Natural killer cell (primary cell): ENCODE data around the gene PRSS12. TPM values are rescaled to one million over a fixed set of nuclear protein-coding genes. Genes with fewer than 3 reads are reported as not detected.

Experiments used
- ATAC-seq, 3 donors: fragments of 150-1000 bp in 2 of 3; fragments of 200-7000 bp in 1 of 3; cut with Tn5 transposase; 1 replicate in 1 of 3; 2 replicates in 2 of 3; pipeline ENCODE4 v1.10.0; 2021; ENCODE audit warnings: mild to moderate bottlenecking in 2 of 3, moderate library complexity in 2 of 3
- DNase-seq, 2 donors: peaks; one replicate each; pipeline versions ENCODE4 v3.0.0 to v3.0.0-alpha.2; 2013 to 2021; ENCODE audit warnings: mixed read lengths in 1 of 2
- H3K27ac ChIP-seq: one replicate; pipeline ENCODE4 v1.5.1; 2013; ENCODE audit warnings: mild to moderate bottlenecking, low read length
- H3K27me3 ChIP-seq: one replicate; pipeline ENCODE4 v1.6.1; 2013; ENCODE audit warnings: low read length; ENCODE audit not compliant: control insufficient read depth, insufficient read depth
- H3K36me3 ChIP-seq: one replicate; pipeline ENCODE4 v1.6.1; 2013; ENCODE audit warnings: low read length; ENCODE audit not compliant: control insufficient read depth, insufficient read depth
- H3K4me1 ChIP-seq: one replicate; pipeline ENCODE4 v1.6.1; 2013; ENCODE audit warnings: low read length; ENCODE audit not compliant: control insufficient read depth, insufficient read depth
- H3K4me3 ChIP-seq: one replicate; pipeline ENCODE4 v1.5.1; 2013; ENCODE audit warnings: low read length
- H3K9me3 ChIP-seq: one replicate; pipeline ENCODE4 v1.6.1; 2013; ENCODE audit warnings: low read length; ENCODE audit not compliant: control insufficient read depth, insufficient read depth
- H3K27ac Mint-ChIP-seq, 2 donors: one replicate each; pipeline ENCODE4 v1.8.0; 2022; ENCODE audit warnings: mild to moderate bottlenecking in 2 of 2, mixed read lengths in 2 of 2, moderate library complexity in 1 of 2
- H3K27me3 Mint-ChIP-seq, 2 donors: one replicate each; pipeline ENCODE4 v1.8.0; 2022; ENCODE audit warnings: low read depth in 2 of 2, mixed read lengths in 2 of 2
- H3K36me3 Mint-ChIP-seq: one replicate; pipeline ENCODE4 v1.8.0; 2022; ENCODE audit warnings: mixed read lengths
- H3K4me1 Mint-ChIP-seq, 2 donors: one replicate each; pipeline ENCODE4 v1.8.0; 2022; ENCODE audit warnings: mixed read lengths in 2 of 2
- H3K4me3 Mint-ChIP-seq: one replicate; pipeline ENCODE4 v1.8.0; 2022; ENCODE audit warnings: mild to moderate bottlenecking, moderate library complexity, mixed read lengths
- H3K9me3 Mint-ChIP-seq, 2 donors: one replicate each; pipeline ENCODE4 v1.8.0; 2022; ENCODE audit warnings: mixed read lengths in 2 of 2
- WGBS: methylation state at CpG from one replicate; pipeline ENCODE4 v1.1.7; 2013; ENCODE audit warnings: missing lambda C conversion rate; ENCODE audit not compliant: insufficient coverage; 5-methylcytosine and 5-hydroxymethylcytosine counted together
- intact Hi-C: fragments of 100-400 bp; cut with micrococcal nuclease; formaldehyde crosslinking; loops from one replicate; pipeline ENCODE4 v1.14.2; 2022
- total RNA-seq, 4 donors: library from RNA; stranded (reverse); fragments of 120-200 nt in 1 of 4; gene quantifications; one replicate each; pipeline versions ENCODE4 v1.2.3 to v1.2.4, GENCODE V29; 2013 to 2022
- TF ChIP-seq, protein P1 (sequence below): fragments of 200-600 bp; IDR thresholded peaks from one replicate; pipeline ENCODE4 v1.8.0; 2022; ENCODE audit warnings: antibody characterized with exemption

The PRSS12 gene
- total RNA-seq, 3 donors from 2014 or later (not counting 1 experiment from before 2014, with no cell fraction given): not detected

DNA sequence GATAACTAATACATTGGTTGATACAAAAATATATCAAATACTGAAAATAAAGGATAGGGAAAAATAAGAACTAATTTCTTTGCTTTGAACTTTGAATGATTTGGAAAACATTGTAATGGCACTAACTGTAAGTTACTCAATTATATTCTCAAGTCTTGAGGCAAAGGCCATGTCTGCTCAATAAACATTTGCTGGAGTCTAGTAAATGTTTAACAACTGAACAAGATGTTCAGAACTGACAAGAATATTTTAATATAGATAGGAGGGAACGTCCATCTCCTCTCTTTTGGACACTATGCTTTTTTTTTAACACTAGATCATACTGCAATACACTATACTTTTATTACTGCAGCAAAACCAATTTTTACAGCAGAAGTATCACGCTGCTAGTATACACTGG lies 76.2 kb downstream of the PRSS12 start:
- peak overlapping the region; percentile 46 for H3K4me3 Mint-ChIP-seq
- ATAC-seq: no peak
- H3K9me3 ChIP-seq: no peaks in the 10 kb centered on the region
- H3K27me3 Mint-ChIP-seq: no peaks in the 10 kb centered on the region
- no peak overlapping the region for H3K27ac ChIP-seq
- H3K27ac Mint-ChIP-seq: peak overlapping the region in 1 of 2 donors; percentile 97
- no peaks in the 10 kb centered on the region for H3K27me3 ChIP-seq
- no peak overlapping the region for H3K4me3 ChIP-seq
- no peaks in the 10 kb centered on the region for H3K36me3 Mint-ChIP-seq
- peaks cover 17% of the 10 kb centered on the region for H3K4me1 ChIP-seq
- TF ChIP-seq, protein P1, sequence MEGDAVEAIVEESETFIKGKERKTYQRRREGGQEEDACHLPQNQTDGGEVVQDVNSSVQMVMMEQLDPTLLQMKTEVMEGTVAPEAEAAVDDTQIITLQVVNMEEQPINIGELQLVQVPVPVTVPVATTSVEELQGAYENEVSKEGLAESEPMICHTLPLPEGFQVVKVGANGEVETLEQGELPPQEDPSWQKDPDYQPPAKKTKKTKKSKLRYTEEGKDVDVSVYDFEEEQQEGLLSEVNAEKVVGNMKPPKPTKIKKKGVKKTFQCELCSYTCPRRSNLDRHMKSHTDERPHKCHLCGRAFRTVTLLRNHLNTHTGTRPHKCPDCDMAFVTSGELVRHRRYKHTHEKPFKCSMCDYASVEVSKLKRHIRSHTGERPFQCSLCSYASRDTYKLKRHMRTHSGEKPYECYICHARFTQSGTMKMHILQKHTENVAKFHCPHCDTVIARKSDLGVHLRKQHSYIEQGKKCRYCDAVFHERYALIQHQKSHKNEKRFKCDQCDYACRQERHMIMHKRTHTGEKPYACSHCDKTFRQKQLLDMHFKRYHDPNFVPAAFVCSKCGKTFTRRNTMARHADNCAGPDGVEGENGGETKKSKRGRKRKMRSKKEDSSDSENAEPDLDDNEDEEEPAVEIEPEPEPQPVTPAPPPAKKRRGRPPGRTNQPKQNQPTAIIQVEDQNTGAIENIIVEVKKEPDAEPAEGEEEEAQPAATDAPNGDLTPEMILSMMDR: no peak
- no peaks in the 10 kb centered on the region for H3K9me3 Mint-ChIP-seq
- WGBS: no CpG with 5 or more reads among the region's 2 CpGs
- no peak for DNase-seq
- intact Hi-C loops: loop anchor here (10.0 kb wide), 1 partner anchor 1028 kb away; a partner anchor contains a TSS
- H3K4me1 Mint-ChIP-seq: peaks cover 37% of the 10 kb centered on the region in 2 donors
- H3K36me3 ChIP-seq: peaks cover 10% of the 10 kb centered on the region

DNA sequence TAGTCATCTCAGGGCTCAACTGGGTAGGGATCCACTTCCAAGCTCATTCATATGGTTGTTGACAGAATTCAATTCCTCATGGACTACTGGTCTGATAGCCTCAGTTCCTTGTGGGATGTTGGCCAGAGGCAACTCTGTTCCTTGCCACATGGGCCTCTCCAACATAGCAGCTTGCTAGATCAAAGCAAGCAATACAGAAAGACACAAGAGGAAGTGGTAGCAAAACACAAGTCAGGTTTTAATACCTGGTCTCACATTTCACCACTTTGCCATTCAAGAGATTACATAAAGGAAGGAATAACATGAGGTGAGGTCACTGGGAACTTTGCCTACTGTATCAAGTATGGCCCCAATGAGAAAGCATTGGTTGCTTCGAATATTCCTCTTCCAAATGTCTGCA lies 79.2 kb downstream of the PRSS12 start:
- H3K27me3 Mint-ChIP-seq: no peaks in the 10 kb centered on the region
- H3K4me1 Mint-ChIP-seq: peaks cover 12 to 14% of the 10 kb centered on the region in 2 donors
- peaks cover 10% of the 10 kb centered on the region for H3K4me1 ChIP-seq
- no peak overlapping the region for H3K4me3 ChIP-seq
- H3K4me3 Mint-ChIP-seq: no peak overlapping the region
- no peaks in the 10 kb centered on the region for H3K9me3 Mint-ChIP-seq
- DNase-seq (no peak), ATAC-seq (no peak)
- no peaks in the 10 kb centered on the region for H3K27me3 ChIP-seq
- H3K27ac Mint-ChIP-seq: no peak overlapping the region
- H3K36me3 ChIP-seq: no peaks in the 10 kb centered on the region
- H3K36me3 Mint-ChIP-seq: no peaks in the 10 kb centered on the region
- H3K9me3 ChIP-seq: no peaks in the 10 kb centered on the region
- intact Hi-C loops: loop anchor here (10.0 kb wide), 1 partner anchor 1031 kb away; a partner anchor contains a TSS
- TF ChIP-seq, protein P1: no peak
- no peak overlapping the region for H3K27ac ChIP-seq
- 92% methylated on average over 1 of the region's 1 CpG for WGBS

DNA sequence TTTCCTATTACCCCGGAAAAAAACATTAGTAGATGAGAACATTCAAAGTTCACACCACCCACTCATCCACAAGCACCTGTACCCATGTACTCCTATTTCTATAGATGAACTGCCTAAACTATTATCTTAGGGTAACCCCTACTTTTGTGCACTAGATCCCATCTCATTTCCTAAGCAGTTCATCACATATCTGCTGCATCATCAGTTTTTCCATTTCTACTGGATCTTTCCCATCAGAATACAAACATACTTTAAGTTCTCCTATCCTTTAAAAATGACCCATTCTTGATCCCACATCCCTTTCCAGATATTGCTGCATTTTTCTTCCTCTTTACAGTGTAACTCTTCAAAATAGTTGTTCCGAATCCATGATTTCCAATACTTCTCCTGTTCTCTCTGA lies 81.0 kb downstream of the PRSS12 start:
- no peaks in the 10 kb centered on the region for H3K36me3 Mint-ChIP-seq
- no peak overlapping the region for H3K4me3 ChIP-seq
- DNase-seq (no peak), ATAC-seq (no peak)
- H3K36me3 ChIP-seq: no peaks in the 10 kb centered on the region
- no peaks in the 10 kb centered on the region for H3K9me3 Mint-ChIP-seq
- WGBS: 94% methylated on average over 2 of the region's 2 CpGs
- intact Hi-C loops: loop anchor here (10.0 kb wide), 1 partner anchor 1033 kb away; a partner anchor contains a TSS
- peaks cover 0 to 3% of the 10 kb centered on the region in 2 donors for H3K27me3 Mint-ChIP-seq
- no peaks in the 10 kb centered on the region for H3K9me3 ChIP-seq
- TF ChIP-seq, protein P1: no peak
- no peaks in the 10 kb centered on the region for H3K27me3 ChIP-seq
- H3K4me1 Mint-ChIP-seq: no peaks in the 10 kb centered on the region
- no peak overlapping the region for H3K4me3 Mint-ChIP-seq
- H3K27ac Mint-ChIP-seq: no peak overlapping the region
- H3K27ac ChIP-seq: no peak overlapping the region
- H3K4me1 ChIP-seq: no peaks in the 10 kb centered on the region

DNA sequence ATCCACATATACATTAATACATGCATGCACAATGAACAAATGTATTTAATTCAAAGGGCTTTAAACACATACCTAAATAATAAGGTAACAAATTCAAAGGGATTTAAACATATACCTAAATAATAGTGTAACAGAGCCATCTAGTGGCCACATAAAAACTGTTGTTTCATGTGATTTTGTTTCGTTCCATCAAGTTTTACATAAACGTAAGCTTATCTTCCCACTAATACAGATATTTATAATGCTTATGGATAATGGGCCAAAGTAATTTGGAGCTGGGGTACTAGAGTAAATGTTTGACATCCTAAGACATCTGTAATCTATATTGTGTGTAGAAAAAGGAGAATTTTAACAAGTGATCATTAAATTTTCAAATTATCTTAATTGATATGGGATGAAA lies 82.3 kb downstream of the PRSS12 start:
- Histone ChIP-seq H3K36me3 (no peaks in the 10 kb centered on the region), H3K9me3 (no peaks in the 10 kb centered on the region), H3K4me1 (no peaks in the 10 kb centered on the region), H3K4me3 (no peak overlapping the region), H3K27ac (no peak overlapping the region), H3K27me3 (no peaks in the 10 kb centered on the region)
- WGBS: no CpG with 5 or more reads among the region's 2 CpGs
- peak in 1 of 2 donors; percentile 75 for DNase-seq
- intact Hi-C loops: loop anchor here (10.0 kb wide), 1 partner anchor 1034 kb away; a partner anchor contains a TSS
- H3K4me1 Mint-ChIP-seq: no peaks in the 10 kb centered on the region
- no peaks in the 10 kb centered on the region for H3K36me3 Mint-ChIP-seq
- H3K27me3 Mint-ChIP-seq: peaks cover 0 to 3% of the 10 kb centered on the region in 2 donors
- TF ChIP-seq, protein P1: peak; percentile 80
- no peak overlapping the region for H3K27ac Mint-ChIP-seq
- H3K4me3 Mint-ChIP-seq: no peak overlapping the region
- ATAC-seq: peak in 2 of 3 donors; percentile 50 to 59
- H3K9me3 Mint-ChIP-seq: no peaks in the 10 kb centered on the region
